Left colon (tissue), 2 donors: Measurements from ENCODE around the gene SLC6A13. TPM values are rescaled to one million over a fixed set of nuclear protein-coding genes. Genes with fewer than 3 reads are reported as not detected.
A peak's percentile ranks its signal among the peaks of the same experiment; 100 is the strongest.
"Not testable (repeated sequence)": the region's sequence is repeated elsewhere in the genome, so short reads cannot be mapped to it uniquely, and the experiment has no call there.

Source experiments
- ATAC-seq: fragments of 200-7000 bp; cut with Tn5 transposase; one replicate; pipeline ENCODE4 v1.9.1; 2020; ENCODE audit warnings: mild to moderate bottlenecking, moderate library complexity
- DNase-seq, 2 donors: peaks; one replicate each; pipeline ENCODE4 v3.0.0-alpha.2; 2020
- intact Hi-C, 2 donors: fragments of 100-400 bp; cut with DNase I in 1 of 2; cut with micrococcal nuclease in 1 of 2; formaldehyde crosslinking; loops; one replicate each; pipeline versions ENCODE4 v1.11.2 to v1.14.0; 2022; cut with DNase I, micrococcal nuclease
- total RNA-seq, 2 donors: library from RNA; stranded (reverse); fragmentation: NEBNext Ultra II Directional; extraction: Animal tissue kit (Norgen Biotek cat#: 25700); gene quantifications; one replicate each; pipeline ENCODE4 v1.2.1, GENCODE V29; 2021
- donor health status: DM: no; HTN: no; CAD: no.
- donor health status: DM: yes; HTN: yes; CAD: no.

The SLC6A13 gene
- total RNA-seq, 2 donors from 2014 or later = not detected

- ATAC-seq, intact Hi-C loops, DNase-seq: not testable (repeated sequence)
Observed at GRCh38 chr12:187986-188909, 74.4 kb downstream of the SLC6A13 start.

- no peak for DNase-seq
- intact Hi-C loops = no loop called here
- ATAC-seq = no peak
Observed at GRCh38 chr12:186006-186625, 76.5 kb downstream of the SLC6A13 start.

- DNase-seq = no peak
- ATAC-seq = no peak
- intact Hi-C loops = no loop called here
Observed at GRCh38 chr12:185576-185955, 77.1 kb downstream of the SLC6A13 start.

- DNase-seq (no peak), ATAC-seq (no peak)
- intact Hi-C loops = no loop called here
Observed at GRCh38 chr12:184811-185575, 77.6 kb downstream of the SLC6A13 start.

GRCh38 chr12:182381-182892 lies 80.2 kb downstream of the SLC6A13 start:
- DNase-seq (no peak), ATAC-seq (no peak)
- intact Hi-C loops = no loop called here

- no peak for DNase-seq
- no peak for ATAC-seq
- intact Hi-C loops = no loop called here
Observed at GRCh38 chr12:181921-182320, 80.7 kb downstream of the SLC6A13 start.

- intact Hi-C loops = no loop called here
- ATAC-seq (no peak), DNase-seq (peak; percentile 28 to 59)
Observed at GRCh38 chr12:180445-180844, 82.2 kb downstream of the SLC6A13 start.

- ATAC-seq (no peak), DNase-seq (no peak)
- intact Hi-C loops = no loop called here
Observed at GRCh38 chr12:179885-180284, 82.8 kb downstream of the SLC6A13 start.

GRCh38 chr12:179131-179884 lies 83.3 kb downstream of the SLC6A13 start:
- intact Hi-C loops = no loop called here
- ATAC-seq (no peak), DNase-seq (no peak)

GRCh38 chr12:178829-179109 lies 83.9 kb downstream of the SLC6A13 start:
- intact Hi-C loops = no loop called here
- DNase-seq = no peak
- no peak for ATAC-seq

GRCh38 chr12:177980-178828 lies 84.4 kb downstream of the SLC6A13 start:
- DNase-seq (no peak), ATAC-seq (no peak)
- intact Hi-C loops = no loop called here

GRCh38 chr12:177336-177979 lies 85.2 kb downstream of the SLC6A13 start:
- DNase-seq = no peak
- intact Hi-C loops = no loop called here
- ATAC-seq = no peak

- ATAC-seq = peak; percentile 88
- peak; percentile 43 to 72 for DNase-seq
- intact Hi-C loops = no loop called here
Observed at GRCh38 chr12:176321-177181, 86.1 kb downstream of the SLC6A13 start.

GRCh38 chr12:175759-176158 lies 86.9 kb downstream of the SLC6A13 start:
- ATAC-seq (no peak), DNase-seq (no peak)

GRCh38 chr12:175250-175649 lies 87.4 kb downstream of the SLC6A13 start:
- ATAC-seq (no peak), DNase-seq (no peak)
- intact Hi-C loops = no loop called here

More at GRCh38 chr12:175759-176158, 86.9 kb downstream of the SLC6A13 start:
- intact Hi-C loops = no loop called here

GRCh38 chr12:174596-174995 lies 88.0 kb downstream of the SLC6A13 start:
- ATAC-seq = no peak
- DNase-seq = no peak
- intact Hi-C loops = no loop called here

GRCh38 chr12:174124-174523 lies 88.5 kb downstream of the SLC6A13 start:
- intact Hi-C loops = no loop called here
- DNase-seq = no peak
- no peak for ATAC-seq
